CD14-positive monocyte (primary cell): ENCODE measurements around the gene CABP7. TPM values are rescaled to one million over a fixed set of nuclear protein-coding genes. Genes with fewer than 3 reads are reported as not detected.

Experiments used
- DNase-seq, 3 donors: peaks; one replicate each; pipeline ENCODE4 v3.0.0-alpha.2; 2011 to 2022
- H2AFZ ChIP-seq: 2 replicates; pipeline ENCODE4 v1.6.0; 2012; ENCODE audit warnings: mild to moderate bottlenecking, low read depth, low read length, inconsistent platforms; ENCODE audit not compliant: insufficient read depth, poor library complexity, severe bottlenecking
- H3K27ac ChIP-seq, 2 donors: 1 replicate in 1 of 2; 2 replicates in 1 of 2; pipeline ENCODE4 v1.5.1; 2012 to 2013; ENCODE audit warnings: low read length in 2 of 2, control low read depth in 1 of 2, inconsistent platforms in 1 of 2, low read depth in 1 of 2, mild to moderate bottlenecking in 1 of 2
- H3K27me3 ChIP-seq, 2 donors: one replicate each; pipeline versions ENCODE4 v1.6.0 to v1.6.1; 2011 to 2013; ENCODE audit warnings: low read length in 2 of 2; ENCODE audit not compliant: control insufficient read depth in 2 of 2, insufficient read depth in 2 of 2
- H3K36me3 ChIP-seq, 2 donors: replicated peaks in 1 of 2; 1 replicate in 1 of 2; 2 replicates in 1 of 2; pipeline versions ENCODE4 v1.5.1 to v1.6.1; 2012 to 2013; ENCODE audit warnings: low read length in 2 of 2, control low read depth in 1 of 2, inconsistent platforms in 1 of 2, mild to moderate bottlenecking in 1 of 2; ENCODE audit not compliant: insufficient read depth in 2 of 2, control insufficient read depth in 1 of 2
- H3K4me1 ChIP-seq, 2 donors: 1 replicate in 1 of 2; 2 replicates in 1 of 2; pipeline versions ENCODE4 v1.5.1 to v1.6.1; 2012 to 2013; ENCODE audit warnings: low read length in 2 of 2, control low read depth in 1 of 2, inconsistent platforms in 1 of 2, mild to moderate bottlenecking in 1 of 2, moderate library complexity in 1 of 2; ENCODE audit not compliant: insufficient read depth in 2 of 2, control insufficient read depth in 1 of 2
- H3K4me2 ChIP-seq: replicated peaks from 2 replicates; pipeline ENCODE3; 2012; ENCODE audit warnings: low read length, moderate library complexity, mild to moderate bottlenecking; ENCODE audit not compliant: poor library complexity, severe bottlenecking; ENCODE audit errors: extremely low read depth
- H3K4me3 ChIP-seq, 3 experiments: fragments of 200-600 bp in 1 of 3; sonication (generic) in 1 of 3; replicated peaks in 1 of 3; 1 replicate in 2 of 3; 2 replicates in 1 of 3; pipeline ENCODE4 v1.5.1; 2011 to 2013; ENCODE audit warnings: low read length in 3 of 3, mild to moderate bottlenecking in 3 of 3, control low read depth in 2 of 3, low read depth in 2 of 3, inconsistent platforms in 1 of 3, moderate library complexity in 1 of 3
- H3K79me2 ChIP-seq: 2 replicates; pipeline ENCODE4 v1.6.0; 2012; ENCODE audit warnings: mild to moderate bottlenecking, control low read depth, inconsistent platforms, low read length, moderate library complexity; ENCODE audit not compliant: insufficient read depth
- H3K9ac ChIP-seq: 2 replicates; pipeline ENCODE4 v1.6.0; 2017; ENCODE audit warnings: low read length, mild to moderate bottlenecking; ENCODE audit not compliant: insufficient read depth, poor library complexity, severe bottlenecking
- H3K9me3 ChIP-seq, 2 donors: replicated peaks in 1 of 2; 1 replicate in 1 of 2; 2 replicates in 1 of 2; pipeline versions ENCODE4 v1.5.1 to v1.6.1; 2012 to 2013; ENCODE audit warnings: low read length in 2 of 2, control low read depth in 1 of 2; ENCODE audit not compliant: control insufficient read depth in 1 of 2, insufficient read depth in 1 of 2
- H4K20me1 ChIP-seq: 2 replicates; pipeline ENCODE4 v1.6.0; 2012; ENCODE audit warnings: mild to moderate bottlenecking, low read length, control low read depth, moderate library complexity; ENCODE audit not compliant: insufficient read depth
- H3K27ac Mint-ChIP-seq, 7 donors: one replicate each; pipeline ENCODE4 v1.8.0; 2020; ENCODE audit warnings: mild to moderate bottlenecking in 7 of 7, mixed read lengths in 7 of 7, moderate library complexity in 6 of 7, inconsistent platforms in 2 of 7
- H3K27me3 Mint-ChIP-seq, 3 donors: one replicate each; pipeline ENCODE4 v1.8.0; 2021 to 2022; ENCODE audit warnings: low read depth in 3 of 3, mild to moderate bottlenecking in 3 of 3, mixed read lengths in 3 of 3, moderate library complexity in 3 of 3, inconsistent platforms in 1 of 3
- H3K36me3 Mint-ChIP-seq, 2 donors: one replicate each; pipeline ENCODE4 v1.8.0; 2020; ENCODE audit warnings: mixed read lengths in 2 of 2, inconsistent platforms in 1 of 2, mild to moderate bottlenecking in 1 of 2
- H3K4me1 Mint-ChIP-seq: one replicate; pipeline ENCODE4 v1.8.0; 2020; ENCODE audit warnings: mild to moderate bottlenecking, mixed read lengths
- H3K4me3 Mint-ChIP-seq, 2 donors: one replicate each; pipeline ENCODE4 v1.8.0; 2020; ENCODE audit warnings: mild to moderate bottlenecking in 2 of 2, mixed read lengths in 2 of 2, moderate library complexity in 1 of 2
- H3K9me3 Mint-ChIP-seq, 7 donors: one replicate each; pipeline ENCODE4 v1.8.0; 2020 to 2022; ENCODE audit warnings: mixed read lengths in 7 of 7, mild to moderate bottlenecking in 6 of 7, moderate library complexity in 6 of 7, inconsistent platforms in 2 of 7
- WGBS: methylation state at CpG from one replicate; pipeline ENCODE4 v1.1.5; 2013; ENCODE audit warnings: missing lambda C conversion rate; ENCODE audit not compliant: insufficient coverage; 5-methylcytosine and 5-hydroxymethylcytosine counted together
- intact Hi-C, 2 donors: fragments of 100-400 bp; cut with micrococcal nuclease; formaldehyde crosslinking; loops; one replicate each; pipeline versions ENCODE4 v1.15.0 to v1.15.1; 2023
- polyA plus RNA-seq, 3 donors: library from polyadenylated mRNA; depleted of rRNA in 1 of 3; unstranded in 2 of 3; stranded (reverse) in 1 of 3; fragments of 300-500 nt in 2 of 3; fragments of >200 nt in 1 of 3; fragmentation: Illumina TruSeq in 2 of 3; gene quantifications; 1 replicate in 2 of 3; 2 replicates in 1 of 3; pipeline ENCODE4 v1.2.3, GENCODE V29; 2012 to 2021
- TF ChIP-seq, protein P1 (sequence below): fragments of 200-600 bp; IDR thresholded peaks from one replicate; pipeline ENCODE4 v1.8.0; 2022; ENCODE audit warnings: antibody characterized with exemption, mild to moderate bottlenecking

CABP7 gene
- polyA plus RNA-seq, 3 donors, result 0.11 to 0.14 TPM; not detected in 1

DNA sequence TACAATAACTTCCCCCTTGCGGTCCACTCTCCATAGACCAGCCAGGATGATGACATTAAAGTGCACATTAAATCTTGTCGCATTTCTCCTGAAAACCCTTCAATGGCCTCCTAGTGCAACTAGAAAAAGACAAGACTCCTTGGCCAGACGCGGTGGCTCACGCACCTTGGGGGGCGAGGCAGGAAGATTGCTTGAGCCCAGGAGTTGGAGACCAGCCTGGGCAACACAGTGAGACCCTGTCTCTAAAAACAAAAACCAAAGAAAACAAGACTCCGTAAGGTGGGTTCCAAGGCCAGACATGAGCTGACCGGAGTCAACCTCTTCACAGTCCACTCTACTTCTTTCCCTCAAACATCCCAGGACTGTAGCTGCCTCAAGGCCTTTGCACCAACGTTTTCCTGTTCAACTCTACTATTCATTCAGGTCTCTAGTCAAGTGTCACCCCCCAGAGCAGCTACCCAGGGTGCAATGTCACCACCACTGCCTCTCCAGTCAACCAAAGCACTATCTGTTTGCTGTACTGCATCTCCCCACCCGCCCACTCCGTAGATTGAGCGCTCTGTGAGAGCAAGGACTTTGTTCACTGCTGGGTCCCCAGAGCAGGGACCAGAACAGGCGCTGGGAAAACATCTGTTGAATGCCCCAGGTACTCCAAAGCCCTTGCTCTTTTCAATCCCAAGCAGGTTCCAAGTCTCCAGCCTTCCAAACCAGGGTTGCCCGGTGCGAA, 46.3 kb downstream of the CABP7 start:
- DNase-seq, result no peak
- Mint-ChIP-seq H3K27me3 (peaks cover 0 to 1% (median 0%) of the 10 kb centered on the region in 3 donors), H3K9me3 (no peaks in the 10 kb centered on the region), H3K4me1 (peaks cover 33% of the 10 kb centered on the region), H3K36me3 (peaks cover 19 to 24% of the 10 kb centered on the region in 2 donors), H3K4me3 (peak overlapping the region; percentile 99), H3K27ac (peak overlapping the region; percentile 91 to 98 (median 96))
- Histone ChIP-seq H3K27ac (peak overlapping the region; percentile 37 to 92), H3K4me2 (peak overlapping the region; percentile 98), H3K27me3 (no peaks in the 10 kb centered on the region), H3K4me1 (peaks cover 21 to 27% of the 10 kb centered on the region in 2 donors), H3K9me3 (no peaks in the 10 kb centered on the region), H3K79me2 (peaks cover 56% of the 10 kb centered on the region), H4K20me1 (no peaks in the 10 kb centered on the region), H3K36me3 (peaks cover 12 to 26% of the 10 kb centered on the region in 2 donors), H2AFZ (peak overlapping the region; percentile 99), H3K9ac (peak overlapping the region; percentile 69), H3K4me3 (peak overlapping the region; percentile 92 to 97 (median 96))
- intact Hi-C loops, result loop anchor here (5.0 to 10.0 kb wide), 3 partner anchors 116 to 239 kb away; partner anchors contain the start of genes MTMR3 (in 1 of the 2) and NF2 (in 1 of the 2)
- TF ChIP-seq, protein P1, sequence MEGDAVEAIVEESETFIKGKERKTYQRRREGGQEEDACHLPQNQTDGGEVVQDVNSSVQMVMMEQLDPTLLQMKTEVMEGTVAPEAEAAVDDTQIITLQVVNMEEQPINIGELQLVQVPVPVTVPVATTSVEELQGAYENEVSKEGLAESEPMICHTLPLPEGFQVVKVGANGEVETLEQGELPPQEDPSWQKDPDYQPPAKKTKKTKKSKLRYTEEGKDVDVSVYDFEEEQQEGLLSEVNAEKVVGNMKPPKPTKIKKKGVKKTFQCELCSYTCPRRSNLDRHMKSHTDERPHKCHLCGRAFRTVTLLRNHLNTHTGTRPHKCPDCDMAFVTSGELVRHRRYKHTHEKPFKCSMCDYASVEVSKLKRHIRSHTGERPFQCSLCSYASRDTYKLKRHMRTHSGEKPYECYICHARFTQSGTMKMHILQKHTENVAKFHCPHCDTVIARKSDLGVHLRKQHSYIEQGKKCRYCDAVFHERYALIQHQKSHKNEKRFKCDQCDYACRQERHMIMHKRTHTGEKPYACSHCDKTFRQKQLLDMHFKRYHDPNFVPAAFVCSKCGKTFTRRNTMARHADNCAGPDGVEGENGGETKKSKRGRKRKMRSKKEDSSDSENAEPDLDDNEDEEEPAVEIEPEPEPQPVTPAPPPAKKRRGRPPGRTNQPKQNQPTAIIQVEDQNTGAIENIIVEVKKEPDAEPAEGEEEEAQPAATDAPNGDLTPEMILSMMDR, result no peak
- 59% methylated on average over 9 of the region's 15 CpGs for WGBS

DNA sequence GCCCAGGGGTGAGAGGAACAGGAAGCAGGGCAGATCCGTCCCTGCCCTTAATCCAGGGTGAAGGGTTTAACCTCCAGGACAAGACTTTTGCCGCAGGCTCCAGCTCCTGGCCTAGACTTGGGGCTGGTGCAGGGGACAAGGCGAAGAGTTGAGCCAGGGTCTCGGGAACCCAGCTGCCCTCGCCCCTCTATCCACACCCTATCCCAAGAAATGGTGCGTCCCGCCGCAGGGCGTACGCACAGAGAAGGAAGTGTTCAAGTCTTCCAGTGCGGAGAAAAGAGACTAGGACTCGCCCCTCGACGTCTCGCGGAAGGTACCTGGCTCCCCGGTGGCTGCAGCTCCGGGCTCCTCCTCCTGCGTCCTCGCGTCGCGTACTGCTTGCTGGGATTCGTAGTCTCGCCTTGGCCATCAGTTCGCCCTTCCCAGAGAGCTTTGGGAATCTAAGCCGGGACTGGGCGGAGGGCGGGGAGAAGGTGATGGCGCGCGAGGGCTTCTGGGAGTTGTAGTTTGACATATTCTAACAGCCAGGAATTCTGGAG, 46.9 kb downstream of the CABP7 start, which contains the start of gene ZMAT5:
Gene ZMAT5, minus strand, starts transcription at position 376 of the 539 bp plus-strand sequence. CDS start 18,463 bp downstream, outside the sequence.
- Histone ChIP-seq H3K36me3 (peaks cover 12 to 29% of the 10 kb centered on the region in 2 donors), H3K4me2 (peak within 1 kb of the TSS; percentile 98), H4K20me1 (no peaks in the 10 kb centered on the region), H3K79me2 (peaks cover 56% of the 10 kb centered on the region), H3K27ac (peak within 1 kb of the TSS; percentile 37 to 92), H3K4me1 (peaks cover 21 to 27% of the 10 kb centered on the region in 2 donors), H3K4me3 (peak within 1 kb of the TSS; percentile 92 to 97 (median 96)), H3K9ac (peak within 1 kb of the TSS; percentile 90), H3K27me3 (no peaks in the 10 kb centered on the region), H2AFZ (peak within 1 kb of the TSS; percentile 99), H3K9me3 (no peaks in the 10 kb centered on the region)
- intact Hi-C loops, result loop anchor here (5.0 to 10.0 kb wide), 3 partner anchors 116 to 238 kb away; partner anchors contain the start of genes MTMR3 (in 1 of the 2) and NF2 (in 1 of the 2)
- Mint-ChIP-seq H3K9me3 (no peaks in the 10 kb centered on the region), H3K27ac (peak within 1 kb of the TSS; percentile 91 to 98 (median 96)), H3K36me3 (peaks cover 20 to 24% of the 10 kb centered on the region in 2 donors), H3K4me1 (peaks cover 33% of the 10 kb centered on the region), H3K4me3 (peak within 1 kb of the TSS; percentile 99), H3K27me3 (peaks cover 0 to 1% (median 0%) of the 10 kb centered on the region in 3 donors)
- WGBS, result under 1% methylated on average over 22 of the region's 32 CpGs
- TF ChIP-seq, protein P1, result no peak
- peak; percentile 80 to 90 (median 88) for DNase-seq
